Colonic mucosa (tissue), 4 donors: ENCODE data around the gene DUSP5. TPM values are rescaled to one million over a fixed set of nuclear protein-coding genes. Genes with fewer than 3 reads are reported as not detected.

Experiments used
- DNase-seq: peaks from one replicate; pipeline ENCODE4 v3.0.0-alpha.2; 2020
- H3K27ac ChIP-seq: fragments of 200-600 bp; one replicate; pipeline ENCODE4 v1.8.0; 2021
- H3K27me3 ChIP-seq: fragments of 200-600 bp; one replicate; pipeline ENCODE4 v1.8.0; 2021
- H3K36me3 ChIP-seq: fragments of 200-600 bp; one replicate; pipeline ENCODE4 v1.8.0; 2021
- H3K4me1 ChIP-seq: fragments of 200-600 bp; one replicate; pipeline ENCODE4 v1.8.0; 2021; ENCODE audit warnings: mild to moderate bottlenecking
- H3K4me3 ChIP-seq: fragments of 200-600 bp; one replicate; pipeline ENCODE4 v1.8.0; 2021
- H3K9ac ChIP-seq, 2 donors: one replicate each; pipeline ENCODE4 v1.7.0; 2013; ENCODE audit warnings: control low read depth in 2 of 2, low read depth in 2 of 2, low read length in 2 of 2
- H3K9me3 ChIP-seq: fragments of 200-600 bp; one replicate; pipeline ENCODE4 v1.8.0; 2021
- intact Hi-C: fragments of 100-400 bp; cut with DNase I; formaldehyde crosslinking; loops from one replicate; pipeline ENCODE4 v1.14.1; 2022
- total RNA-seq, 2 donors: library from RNA; stranded (reverse); fragmentation: NEBNext Ultra II Directional in 1 of 2; extraction: Animal tissue kit (Norgen Biotek cat#: 25700) in 1 of 2; gene quantifications; one replicate each; pipeline ENCODE4 v1.2.1, GENCODE V29; 2021
- TF ChIP-seq, protein P1 (sequence below): fragments of 200-600 bp; IDR thresholded peaks from one replicate; pipeline ENCODE4 v1.8.0; 2022; ENCODE audit warnings: antibody characterized with exemption, mild to moderate bottlenecking
- donor health status: healthy.
- donor health status: DM: no; HTN: no; CAD: no.
- donor health status: DM: no; HTN: no; CAD: no.

DUSP5 gene
- total RNA-seq, 2 donors from 2014 or later: 6.2 to 22.0 TPM

DNA sequence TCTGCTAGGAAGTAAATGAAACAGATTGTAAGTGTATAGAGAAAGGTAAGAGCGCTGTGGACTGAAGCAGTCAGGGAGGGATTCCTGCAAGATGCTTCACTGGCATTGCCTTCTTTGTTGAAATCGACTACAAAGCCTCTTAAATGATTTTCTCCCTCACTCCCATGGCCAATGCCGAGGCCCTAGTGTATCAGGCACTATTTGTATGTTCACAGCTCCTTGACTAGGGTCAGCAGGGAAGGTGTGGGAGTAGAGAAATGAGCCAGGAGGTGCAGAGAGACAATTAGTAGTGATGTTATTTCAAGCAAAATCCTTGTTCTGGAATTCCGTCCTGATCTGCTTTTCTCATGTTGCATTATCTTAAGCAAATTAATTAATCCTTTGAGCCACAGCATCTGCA is 22.9 kb upstream of the DUSP5 start:
- intact Hi-C loops: no loop called here
- TF ChIP-seq, protein P1, sequence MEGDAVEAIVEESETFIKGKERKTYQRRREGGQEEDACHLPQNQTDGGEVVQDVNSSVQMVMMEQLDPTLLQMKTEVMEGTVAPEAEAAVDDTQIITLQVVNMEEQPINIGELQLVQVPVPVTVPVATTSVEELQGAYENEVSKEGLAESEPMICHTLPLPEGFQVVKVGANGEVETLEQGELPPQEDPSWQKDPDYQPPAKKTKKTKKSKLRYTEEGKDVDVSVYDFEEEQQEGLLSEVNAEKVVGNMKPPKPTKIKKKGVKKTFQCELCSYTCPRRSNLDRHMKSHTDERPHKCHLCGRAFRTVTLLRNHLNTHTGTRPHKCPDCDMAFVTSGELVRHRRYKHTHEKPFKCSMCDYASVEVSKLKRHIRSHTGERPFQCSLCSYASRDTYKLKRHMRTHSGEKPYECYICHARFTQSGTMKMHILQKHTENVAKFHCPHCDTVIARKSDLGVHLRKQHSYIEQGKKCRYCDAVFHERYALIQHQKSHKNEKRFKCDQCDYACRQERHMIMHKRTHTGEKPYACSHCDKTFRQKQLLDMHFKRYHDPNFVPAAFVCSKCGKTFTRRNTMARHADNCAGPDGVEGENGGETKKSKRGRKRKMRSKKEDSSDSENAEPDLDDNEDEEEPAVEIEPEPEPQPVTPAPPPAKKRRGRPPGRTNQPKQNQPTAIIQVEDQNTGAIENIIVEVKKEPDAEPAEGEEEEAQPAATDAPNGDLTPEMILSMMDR: no peak
- no peaks in the 10 kb centered on the region for H3K4me1 ChIP-seq

DNA sequence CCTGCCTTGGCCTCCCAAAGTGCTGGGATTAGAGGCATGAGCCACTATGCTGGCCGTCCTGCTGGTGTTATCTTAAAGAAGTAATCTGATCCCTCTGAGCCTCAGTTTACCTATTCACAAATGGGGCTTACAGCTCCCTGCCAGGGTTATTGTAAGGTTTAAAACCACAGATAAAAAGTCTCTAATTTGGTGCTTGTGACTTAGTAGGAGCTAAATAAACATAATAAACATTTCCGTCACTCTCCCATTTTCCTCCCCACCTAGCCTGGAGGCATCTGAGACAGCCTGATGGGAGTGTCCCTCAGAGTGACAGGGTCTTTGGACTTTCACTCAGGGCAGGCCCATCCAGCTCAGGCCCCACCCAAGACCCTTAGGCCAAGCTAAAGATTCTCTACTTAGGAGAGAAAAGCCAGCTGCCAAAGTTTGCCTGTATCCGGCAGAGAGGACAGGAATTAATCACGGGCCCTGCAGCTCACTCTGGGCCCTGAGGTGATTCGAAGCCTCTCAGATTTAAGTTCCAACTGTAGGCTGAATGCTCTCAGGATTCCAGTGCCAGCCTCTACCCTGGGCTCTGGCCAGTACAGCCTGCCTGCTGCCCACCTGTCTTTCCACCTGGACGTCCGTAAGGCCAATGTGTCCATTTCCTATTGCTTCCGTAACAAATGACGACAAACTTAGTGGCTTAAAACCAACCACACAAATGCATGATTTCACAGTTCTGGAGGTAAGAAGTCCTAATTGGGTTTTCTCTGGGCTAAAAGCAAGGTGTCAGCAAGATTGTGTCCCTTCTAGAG is 21.8 kb upstream of the DUSP5 start:
- intact Hi-C loops: no loop called here
- DNase-seq: no peak
- TF ChIP-seq, protein P1: no peak

More for the DNA sequence above, 22.9 kb upstream of the DUSP5 start:
- DNase-seq: no peak
- H3K36me3 ChIP-seq: no peaks in the 10 kb centered on the region
- H3K9ac ChIP-seq: no peak overlapping the region
- no peaks in the 10 kb centered on the region for H3K27me3 ChIP-seq
- no peak overlapping the region for H3K27ac ChIP-seq
- H3K9me3 ChIP-seq: no peaks in the 10 kb centered on the region
- no peak overlapping the region for H3K4me3 ChIP-seq

DNA sequence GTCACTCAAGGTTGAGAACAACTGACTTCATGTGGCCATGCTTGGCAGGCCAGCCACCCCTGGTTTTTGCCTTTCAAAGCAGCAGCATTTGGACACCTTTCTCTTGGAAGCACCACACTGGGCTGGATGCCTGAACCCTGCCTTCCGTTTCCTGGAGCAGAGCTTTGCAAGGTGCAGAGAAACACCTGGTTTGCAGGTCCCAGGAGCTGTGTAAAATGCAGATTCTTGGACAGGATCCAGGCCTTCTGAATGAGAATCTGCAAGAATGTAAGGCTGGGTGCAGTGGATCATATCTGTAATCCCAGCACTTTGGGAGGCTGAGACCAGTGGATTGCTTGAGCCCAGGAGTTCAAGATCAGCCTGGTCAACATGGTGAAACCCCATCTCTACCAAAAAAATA is 18.0 kb upstream of the DUSP5 start:
- intact Hi-C loops: no loop called here
- Histone ChIP-seq H3K4me3 (no peak overlapping the region), H3K36me3 (no peaks in the 10 kb centered on the region), H3K9ac (no peak overlapping the region), H3K27me3 (peaks cover 4% of the 10 kb centered on the region), H3K9me3 (no peaks in the 10 kb centered on the region), H3K4me1 (no peaks in the 10 kb centered on the region), H3K27ac (no peak overlapping the region)
- no peak for DNase-seq
- TF ChIP-seq, protein P1: no peak

More for the DNA sequence above, 21.8 kb upstream of the DUSP5 start:
- no peaks in the 10 kb centered on the region for H3K4me1 ChIP-seq
- no peaks in the 10 kb centered on the region for H3K36me3 ChIP-seq
- H3K27me3 ChIP-seq: peaks cover 2% of the 10 kb centered on the region
- no peak overlapping the region for H3K9ac ChIP-seq
- no peak overlapping the region for H3K27ac ChIP-seq
- no peak overlapping the region for H3K4me3 ChIP-seq
- H3K9me3 ChIP-seq: no peaks in the 10 kb centered on the region

DNA sequence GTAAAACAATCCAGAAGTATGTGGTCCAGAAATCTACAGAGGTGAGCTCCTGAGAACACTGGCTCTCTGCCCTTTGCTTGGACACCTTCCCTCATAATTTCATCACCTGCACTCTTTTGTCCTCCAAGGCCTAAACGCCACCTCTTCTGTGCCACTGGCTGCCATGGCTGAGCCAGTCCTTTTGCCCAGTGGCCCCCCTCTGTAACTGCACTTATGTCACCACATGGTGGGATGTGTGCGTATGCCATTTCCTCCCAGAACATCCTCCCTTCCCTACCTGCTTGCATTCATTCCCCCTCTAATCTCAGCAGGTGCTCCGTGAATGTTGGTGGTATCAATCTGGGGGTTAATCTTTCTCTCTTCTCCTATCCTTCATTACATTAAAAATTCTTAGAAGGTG is 17.3 kb upstream of the DUSP5 start:
- TF ChIP-seq, protein P1: no peak
- Histone ChIP-seq H3K36me3 (no peaks in the 10 kb centered on the region), H3K27ac (no peak overlapping the region), H3K9ac (no peak overlapping the region), H3K4me1 (no peaks in the 10 kb centered on the region), H3K27me3 (peaks cover 4% of the 10 kb centered on the region), H3K4me3 (no peak overlapping the region), H3K9me3 (no peaks in the 10 kb centered on the region)
- intact Hi-C loops: no loop called here
- no peak for DNase-seq

DNA sequence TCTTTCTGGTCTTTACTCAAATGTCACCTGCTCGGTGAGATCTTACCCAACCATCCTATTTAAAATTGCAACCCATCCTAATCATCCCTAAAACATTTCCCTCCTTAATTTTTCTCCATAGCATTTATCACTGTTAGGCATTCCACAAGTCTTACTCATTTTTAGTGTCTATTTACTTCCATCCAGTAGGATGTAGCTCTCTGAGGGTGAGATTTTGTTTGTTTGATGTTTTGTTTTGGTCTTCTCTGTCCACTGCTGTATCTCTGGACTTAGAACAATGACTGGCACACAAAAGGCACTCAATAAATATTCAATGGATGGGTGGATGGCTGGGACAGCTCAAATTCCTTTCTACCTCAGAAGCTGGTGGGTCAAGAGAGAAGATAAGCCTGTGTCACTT is 15.8 kb upstream of the DUSP5 start:
- no peak for DNase-seq
- H3K9ac ChIP-seq: no peak overlapping the region
- H3K27ac ChIP-seq: no peak overlapping the region
- H3K4me1 ChIP-seq: no peaks in the 10 kb centered on the region
- TF ChIP-seq, protein P1: no peak
- peaks cover 4% of the 10 kb centered on the region for H3K27me3 ChIP-seq
- H3K36me3 ChIP-seq: no peaks in the 10 kb centered on the region
- intact Hi-C loops: no loop called here
- no peaks in the 10 kb centered on the region for H3K9me3 ChIP-seq
- H3K4me3 ChIP-seq: no peak overlapping the region
